GM12892 (cell line): Measurements from ENCODE around the gene GNAQ.

Experiments used
- POLR2A ChIP-seq: IDR thresholded peaks from 2 replicates; pipeline ENCODE4 v1.6.1; 2011; ENCODE audit warnings: low read depth, low read length, control low read depth
- POLR2AphosphoS5 ChIP-seq: IDR thresholded peaks from 2 replicates; pipeline ENCODE4 v1.6.1; 2011; ENCODE audit warnings: low read depth, low read length, control low read depth
- TAF1 ChIP-seq: IDR thresholded peaks from 2 replicates; pipeline ENCODE4 v1.6.1; 2011; ENCODE audit warnings: low read depth, mild to moderate bottlenecking, control low read depth, low read length, borderline replicate concordance

DNA sequence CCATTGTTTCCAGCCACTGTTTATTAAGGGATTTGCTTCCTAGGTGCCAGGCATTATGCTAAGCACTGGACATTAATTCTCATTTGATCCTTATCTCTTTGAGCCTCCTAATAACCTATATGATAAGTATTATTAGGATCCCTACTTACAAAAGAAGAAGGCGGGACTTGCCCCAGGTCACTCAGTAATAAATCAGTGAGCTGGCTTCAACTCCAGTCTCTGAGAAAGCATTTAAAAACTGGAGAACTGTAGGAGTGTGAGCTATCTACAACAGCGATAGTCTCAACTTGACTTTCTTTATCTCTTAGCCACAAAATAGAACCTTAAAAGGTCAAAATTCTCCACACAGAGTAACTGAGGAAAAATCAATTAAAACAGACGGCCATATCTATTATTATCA is 155.0 kb downstream of the GNAQ start:
- TF ChIP-seq POLR2A, result no peak
- TF ChIP-seq POLR2AphosphoS5, result no peak
- no peak for TF ChIP-seq TAF1
